HG03103 (cell line): ENCODE data around the gene ADAM15.

Experiments
- ATAC-seq: cut with Tn5 transposase; IDR thresholded peaks from one replicate; pipeline ENCODE4 v1.9.1; 2021; ENCODE audit warnings: low read depth; ENCODE audit not compliant: unreplicated experiment

ADAM15 gene

DNA sequence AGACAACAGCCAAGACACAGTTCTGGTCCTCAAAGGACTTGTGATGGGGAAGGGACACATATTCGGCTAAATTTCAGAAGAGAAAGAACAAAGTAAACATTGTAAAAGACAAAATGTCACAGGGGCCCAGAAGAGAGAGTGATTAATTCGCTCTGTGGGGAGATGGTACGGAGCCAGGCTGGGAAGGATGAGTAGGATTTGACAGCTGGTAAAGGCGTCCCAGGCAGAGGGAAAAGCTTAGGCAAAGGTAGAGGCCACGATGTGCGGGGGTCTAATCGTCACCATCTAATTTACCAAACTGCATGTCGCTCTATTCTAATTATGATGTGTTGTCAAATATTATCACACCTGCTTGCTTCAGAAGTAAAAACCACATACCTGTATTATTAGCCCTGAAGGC is 59.3 kb downstream of the ADAM15 start:
- no peak for ATAC-seq

DNA sequence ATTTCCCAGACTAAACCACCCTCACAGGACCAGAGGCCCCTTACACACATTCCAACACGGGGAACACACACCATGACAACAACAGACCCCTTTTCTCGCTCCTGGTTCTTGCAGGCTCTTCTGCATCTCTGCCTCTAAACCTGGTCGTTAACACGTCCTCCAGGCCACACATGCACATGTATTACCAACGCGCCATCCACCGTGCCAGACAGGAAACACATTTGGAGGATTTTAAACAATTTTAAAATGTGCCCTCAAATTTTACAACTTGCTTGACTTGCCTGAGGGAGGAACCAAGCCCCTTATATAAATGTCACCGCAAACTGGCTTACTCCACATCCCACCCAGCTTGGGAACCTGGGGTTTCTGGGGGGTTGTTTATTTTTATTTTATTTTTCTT is 59.7 kb downstream of the ADAM15 start:
- ATAC-seq, result no peak
